ENCODE results near the gene SLC41A3.

SLC41A3 gene

DNA sequence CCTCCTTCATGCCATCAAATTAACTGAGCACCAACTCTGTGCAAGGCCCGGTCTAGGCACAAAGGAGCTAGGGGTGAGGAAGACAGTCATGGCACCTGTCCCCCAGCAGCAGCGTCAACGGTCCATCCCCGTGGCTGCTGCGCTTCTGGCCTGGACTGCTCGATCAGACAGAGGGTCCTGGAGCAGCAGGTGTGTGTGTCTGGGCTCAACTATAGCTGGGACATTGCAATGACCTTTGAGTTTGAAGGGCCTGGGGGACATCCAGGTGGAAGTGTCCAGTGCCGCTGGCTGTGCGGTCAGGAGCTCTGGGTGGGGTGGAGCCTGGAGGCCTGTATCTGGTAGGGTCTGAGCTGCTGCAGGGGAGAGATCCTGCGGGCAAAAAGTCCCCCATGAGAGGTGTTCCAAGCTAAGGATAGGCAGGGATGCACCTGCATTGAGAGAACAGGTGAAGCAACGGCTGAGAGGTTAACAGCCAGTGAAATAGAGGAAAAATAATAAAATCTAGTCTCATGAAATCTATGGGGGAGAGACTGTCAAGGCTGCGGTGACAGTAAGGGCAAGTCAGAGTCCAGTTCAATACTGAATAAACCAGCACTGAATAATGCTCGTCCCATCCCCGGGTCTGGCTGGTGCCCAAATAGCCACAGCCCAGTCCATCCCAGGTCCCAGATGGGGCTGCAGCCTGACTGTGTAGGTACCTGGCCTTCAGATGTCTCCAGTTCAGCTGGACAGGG is 25.4 kb upstream of the SLC41A3 start:
- H3K4me1 ChIP-seq (ENCODE audit: control insufficient read depth, insufficient read depth, low read length): no peaks in the 10 kb centered on the region
- no peaks in the 10 kb centered on the region for H3K27me3 ChIP-seq (ENCODE audit: control insufficient read depth, insufficient read depth, low read length)
- H3K4me3 ChIP-seq (ENCODE audit: low read depth, low read length): no peak overlapping the region
- no peaks in the 10 kb centered on the region for H3K9me3 ChIP-seq (ENCODE audit: control insufficient read depth, insufficient read depth, low read length)
- H3K9ac ChIP-seq (ENCODE audit: low read depth, low read length): no peak overlapping the region
- H3K36me3 ChIP-seq (ENCODE audit: control insufficient read depth, insufficient read depth, low read length): no peaks in the 10 kb centered on the region

- H3K9me3 ChIP-seq (ENCODE audit: control insufficient read depth, insufficient read depth, low read length): no peaks in the 10 kb centered on the region
- H3K27me3 ChIP-seq (ENCODE audit: control insufficient read depth, insufficient read depth, low read length): no peaks in the 10 kb centered on the region
- H3K4me3 ChIP-seq (ENCODE audit: low read depth, low read length): no peak overlapping the region
- H3K4me1 ChIP-seq (ENCODE audit: control insufficient read depth, insufficient read depth, low read length): no peaks in the 10 kb centered on the region
- H3K36me3 ChIP-seq (ENCODE audit: control insufficient read depth, insufficient read depth, low read length): no peaks in the 10 kb centered on the region
- H3K9ac ChIP-seq (ENCODE audit: low read depth, low read length): no peak overlapping the region
These were observed 24.7 kb upstream of the SLC41A3 start for GRCh38 chr3:126108676-126109050.

DNA sequence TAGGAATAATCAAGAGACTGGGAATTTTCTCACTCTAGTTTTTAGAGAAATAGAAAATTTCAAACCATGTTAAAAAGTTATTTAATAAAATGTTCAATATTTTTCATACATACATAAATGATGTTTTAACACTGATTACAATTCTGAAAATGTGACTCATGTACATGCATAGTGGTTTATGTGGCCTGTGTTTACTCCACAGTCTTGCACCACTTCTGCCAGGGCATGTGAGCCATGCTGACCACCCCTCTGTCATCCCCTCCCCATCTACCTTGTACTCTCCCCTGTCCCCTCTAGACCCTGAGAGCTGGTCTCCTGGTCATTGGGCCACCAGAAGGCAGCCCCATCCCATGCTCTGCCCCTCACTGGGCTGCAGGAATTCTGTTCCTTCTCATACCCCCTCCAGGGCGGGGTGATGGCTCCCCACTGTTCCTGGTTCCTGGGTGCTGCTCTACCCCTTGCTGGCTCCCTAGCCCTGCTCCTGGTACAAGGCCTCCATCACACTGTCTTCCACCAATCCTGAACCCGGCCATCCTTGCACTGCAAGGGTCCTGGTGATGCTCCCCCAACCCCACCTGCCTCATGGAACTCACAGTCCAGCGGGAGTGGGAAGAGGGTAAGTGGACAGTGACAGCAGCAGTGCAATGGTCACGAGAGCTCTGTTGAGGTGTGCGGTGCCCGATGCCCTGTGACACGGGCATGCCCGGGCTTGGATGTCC is 24.2 kb upstream of the SLC41A3 start:
- no peaks in the 10 kb centered on the region for H3K27me3 ChIP-seq (ENCODE audit: control insufficient read depth, insufficient read depth, low read length)

DNA sequence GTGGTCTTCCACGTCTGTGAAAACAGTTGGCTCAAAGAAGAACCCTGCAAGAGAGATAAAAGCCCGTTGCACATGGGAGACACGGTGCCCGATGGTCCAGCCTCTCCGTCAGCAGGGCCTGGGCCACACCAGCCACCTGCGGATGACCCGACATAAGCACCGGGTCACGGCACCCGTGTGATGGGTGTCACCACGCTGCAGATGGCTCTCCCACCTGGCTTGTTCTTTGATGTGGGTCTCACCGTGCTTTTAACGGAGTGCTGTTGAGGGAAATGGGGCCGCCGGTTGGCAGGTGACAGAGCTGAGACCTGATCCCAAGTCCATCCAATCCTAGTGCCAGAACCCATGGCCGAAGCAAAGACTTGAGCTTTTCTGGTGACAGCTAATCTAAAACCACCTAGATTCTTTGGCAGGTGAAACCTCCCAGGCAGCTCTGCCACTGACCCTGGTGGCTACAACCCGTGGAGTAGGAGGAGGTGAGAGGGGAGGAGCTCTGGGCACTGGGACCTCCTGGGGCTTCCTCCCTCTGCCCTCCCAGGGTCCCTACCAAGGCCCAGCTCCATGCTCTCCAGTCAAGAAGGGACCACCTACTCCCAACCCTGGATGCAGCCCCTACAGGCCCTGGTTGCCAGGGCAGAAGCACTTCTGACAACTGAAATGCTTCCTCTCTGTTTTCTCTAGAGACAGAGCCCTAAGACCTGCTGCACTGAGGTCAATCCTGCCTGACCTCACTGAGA is 23.4 kb upstream of the SLC41A3 start:
- H3K4me1 ChIP-seq (ENCODE audit: control insufficient read depth, insufficient read depth, low read length): no peaks in the 10 kb centered on the region
- H3K27me3 ChIP-seq (ENCODE audit: control insufficient read depth, insufficient read depth, low read length): no peaks in the 10 kb centered on the region
- no peaks in the 10 kb centered on the region for H3K9me3 ChIP-seq (ENCODE audit: control insufficient read depth, insufficient read depth, low read length)
- no peak overlapping the region for H3K4me3 ChIP-seq (ENCODE audit: low read depth, low read length)
- H3K9ac ChIP-seq (ENCODE audit: low read depth, low read length): no peak overlapping the region
- H3K36me3 ChIP-seq (ENCODE audit: control insufficient read depth, insufficient read depth, low read length): no peaks in the 10 kb centered on the region

More for the DNA sequence above, 24.2 kb upstream of the SLC41A3 start:
- no peaks in the 10 kb centered on the region for H3K36me3 ChIP-seq (ENCODE audit: control insufficient read depth, insufficient read depth, low read length)
- H3K4me3 ChIP-seq (ENCODE audit: low read depth, low read length): no peak overlapping the region
- H3K9ac ChIP-seq (ENCODE audit: low read depth, low read length): no peak overlapping the region
- H3K4me1 ChIP-seq (ENCODE audit: control insufficient read depth, insufficient read depth, low read length): no peaks in the 10 kb centered on the region
- H3K9me3 ChIP-seq (ENCODE audit: control insufficient read depth, insufficient read depth, low read length): no peaks in the 10 kb centered on the region

GRCh38 chr3:126106336-126107202 is 22.6 kb upstream of the SLC41A3 start:
- Histone ChIP-seq H3K4me1 (ENCODE audit: control insufficient read depth, insufficient read depth, low read length) (no peaks in the 10 kb centered on the region), H3K36me3 (ENCODE audit: control insufficient read depth, insufficient read depth, low read length) (no peaks in the 10 kb centered on the region), H3K9me3 (ENCODE audit: control insufficient read depth, insufficient read depth, low read length) (no peaks in the 10 kb centered on the region), H3K4me3 (ENCODE audit: low read depth, low read length) (no peak overlapping the region), H3K27me3 (ENCODE audit: control insufficient read depth, insufficient read depth, low read length) (no peaks in the 10 kb centered on the region), H3K9ac (ENCODE audit: low read depth, low read length) (no peak overlapping the region)

- H3K4me3 ChIP-seq (ENCODE audit: low read depth, low read length): no peak overlapping the region
- H3K4me1 ChIP-seq (ENCODE audit: control insufficient read depth, insufficient read depth, low read length): no peaks in the 10 kb centered on the region
- no peaks in the 10 kb centered on the region for H3K9me3 ChIP-seq (ENCODE audit: control insufficient read depth, insufficient read depth, low read length)
- H3K36me3 ChIP-seq (ENCODE audit: control insufficient read depth, insufficient read depth, low read length): no peaks in the 10 kb centered on the region
- H3K9ac ChIP-seq (ENCODE audit: low read depth, low read length): no peak overlapping the region
- no peaks in the 10 kb centered on the region for H3K27me3 ChIP-seq (ENCODE audit: control insufficient read depth, insufficient read depth, low read length)
These were observed 21.8 kb upstream of the SLC41A3 start for GRCh38 chr3:126105691-126106187.

GRCh38 chr3:126104742-126105605 is 21.1 kb upstream of the SLC41A3 start:
- H3K9me3 ChIP-seq (ENCODE audit: control insufficient read depth, insufficient read depth, low read length): no peaks in the 10 kb centered on the region
- no peak overlapping the region for H3K4me3 ChIP-seq (ENCODE audit: low read depth, low read length)
- H3K36me3 ChIP-seq (ENCODE audit: control insufficient read depth, insufficient read depth, low read length): no peaks in the 10 kb centered on the region
- H3K9ac ChIP-seq (ENCODE audit: low read depth, low read length): no peak overlapping the region
- no peaks in the 10 kb centered on the region for H3K27me3 ChIP-seq (ENCODE audit: control insufficient read depth, insufficient read depth, low read length)
- H3K4me1 ChIP-seq (ENCODE audit: control insufficient read depth, insufficient read depth, low read length): no peaks in the 10 kb centered on the region

DNA sequence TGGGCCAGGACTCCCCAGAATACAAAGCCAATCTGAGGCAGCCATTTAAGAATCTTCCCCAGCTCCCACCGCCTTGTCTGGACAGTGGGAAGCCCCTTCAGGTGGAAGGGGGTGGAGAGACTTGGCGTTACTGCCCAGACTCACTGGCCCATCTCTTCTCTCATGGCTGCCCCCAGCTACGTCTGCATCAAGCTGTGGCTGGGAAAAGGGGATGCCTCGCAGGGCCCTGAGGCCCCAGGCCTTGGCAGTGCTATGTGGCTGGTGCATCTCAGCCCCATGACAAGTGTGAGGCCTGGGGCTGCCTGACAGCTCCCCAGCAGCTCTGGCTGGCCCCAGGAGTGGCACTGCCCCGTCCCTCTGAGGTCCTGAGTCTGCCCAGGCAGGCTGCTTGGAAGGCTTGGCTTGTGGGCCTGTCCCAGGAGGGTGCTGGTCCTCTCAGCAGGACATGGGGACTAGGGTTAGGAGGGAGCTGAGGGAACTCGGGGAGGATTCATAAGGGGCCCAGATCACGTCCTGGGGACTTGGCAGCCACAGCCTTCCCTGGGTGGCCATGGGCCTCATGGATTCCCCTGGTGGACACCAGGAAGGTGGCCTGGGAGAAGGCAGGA is 20.2 kb upstream of the SLC41A3 start:
- Histone ChIP-seq H3K9me3 (ENCODE audit: control insufficient read depth, insufficient read depth, low read length) (no peaks in the 10 kb centered on the region), H3K27me3 (ENCODE audit: control insufficient read depth, insufficient read depth, low read length) (no peaks in the 10 kb centered on the region), H3K4me3 (ENCODE audit: low read depth, low read length) (no peak overlapping the region), H3K9ac (ENCODE audit: low read depth, low read length) (no peak overlapping the region), H3K4me1 (ENCODE audit: control insufficient read depth, insufficient read depth, low read length) (no peaks in the 10 kb centered on the region), H3K36me3 (ENCODE audit: control insufficient read depth, insufficient read depth, low read length) (no peaks in the 10 kb centered on the region)

DNA sequence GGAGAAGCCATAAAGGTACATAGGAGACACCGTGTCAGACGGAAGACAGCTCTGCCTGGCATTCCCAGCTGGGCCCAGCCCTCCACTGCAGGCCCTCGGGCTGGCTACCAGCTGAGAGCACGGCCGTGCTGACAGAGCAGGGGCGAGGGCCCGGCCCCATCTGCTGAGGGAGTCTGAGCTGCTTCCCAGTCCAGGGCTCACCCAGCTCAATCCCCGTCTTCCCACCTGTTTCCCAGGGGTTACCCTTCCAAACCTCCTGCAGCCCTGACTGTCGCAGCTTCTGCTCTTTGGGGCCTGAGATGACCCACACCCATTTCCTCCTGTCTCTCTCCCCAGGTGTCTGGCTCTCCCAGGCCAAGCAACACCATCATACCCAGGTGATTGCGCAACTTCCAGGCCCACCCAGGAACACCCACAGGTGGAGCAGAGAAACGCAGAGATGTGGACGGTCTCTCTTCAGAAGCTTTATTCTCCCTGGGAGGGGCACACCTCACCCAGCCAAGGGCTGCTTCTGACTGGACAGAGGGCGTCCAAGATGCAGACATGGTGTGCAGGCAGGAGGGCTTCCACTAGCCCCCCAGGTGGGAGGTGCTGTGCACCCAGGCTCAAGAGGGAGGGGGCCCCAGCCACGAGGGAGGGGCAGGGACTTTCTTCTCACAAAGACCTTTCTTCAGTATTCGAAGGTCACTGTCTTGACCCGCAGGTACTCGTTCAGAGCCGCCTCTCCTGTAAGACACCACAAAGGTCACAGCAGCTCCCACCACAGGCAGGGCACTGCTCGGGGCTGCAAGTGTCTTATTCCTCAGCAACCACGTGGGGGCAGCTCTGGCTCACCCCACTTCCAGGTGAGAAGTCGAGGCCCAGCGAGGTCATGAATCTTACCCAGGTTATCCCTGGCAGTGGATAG is 19.4 kb upstream of the SLC41A3 start:
- no peaks in the 10 kb centered on the region for H3K27me3 ChIP-seq (ENCODE audit: control insufficient read depth, insufficient read depth, low read length)

GRCh38 chr3:126102530-126102951 is 18.6 kb upstream of the SLC41A3 start:
- H3K36me3 ChIP-seq (ENCODE audit: control insufficient read depth, insufficient read depth, low read length): no peaks in the 10 kb centered on the region
- no peak overlapping the region for H3K9ac ChIP-seq (ENCODE audit: low read depth, low read length)
- no peaks in the 10 kb centered on the region for H3K9me3 ChIP-seq (ENCODE audit: control insufficient read depth, insufficient read depth, low read length)
- H3K4me3 ChIP-seq (ENCODE audit: low read depth, low read length): no peak overlapping the region
- H3K27me3 ChIP-seq (ENCODE audit: control insufficient read depth, insufficient read depth, low read length): no peaks in the 10 kb centered on the region
- H3K4me1 ChIP-seq (ENCODE audit: control insufficient read depth, insufficient read depth, low read length): no peaks in the 10 kb centered on the region

More for the DNA sequence above, 19.4 kb upstream of the SLC41A3 start:
- Histone ChIP-seq H3K9ac (ENCODE audit: low read depth, low read length) (no peak overlapping the region), H3K4me1 (ENCODE audit: control insufficient read depth, insufficient read depth, low read length) (no peaks in the 10 kb centered on the region), H3K4me3 (ENCODE audit: low read depth, low read length) (no peak overlapping the region), H3K36me3 (ENCODE audit: control insufficient read depth, insufficient read depth, low read length) (no peaks in the 10 kb centered on the region), H3K9me3 (ENCODE audit: control insufficient read depth, insufficient read depth, low read length) (no peaks in the 10 kb centered on the region)

Data from iPS-15b (cell line).